ENCODE data around the gene MYADML2.

MYADML2 gene

GRCh38 chr17:81911277-81911961 lies 35.6 kb downstream of the MYADML2 start, which contains the start of gene PCYT2:
Gene PCYT2, minus strand, starts transcription at chr17:81911399. Its CDS starts 44 bp downstream, at chr17:81911355.
- DNase-seq (ENCODE audit: low spot score): peak; percentile 100

DNA sequence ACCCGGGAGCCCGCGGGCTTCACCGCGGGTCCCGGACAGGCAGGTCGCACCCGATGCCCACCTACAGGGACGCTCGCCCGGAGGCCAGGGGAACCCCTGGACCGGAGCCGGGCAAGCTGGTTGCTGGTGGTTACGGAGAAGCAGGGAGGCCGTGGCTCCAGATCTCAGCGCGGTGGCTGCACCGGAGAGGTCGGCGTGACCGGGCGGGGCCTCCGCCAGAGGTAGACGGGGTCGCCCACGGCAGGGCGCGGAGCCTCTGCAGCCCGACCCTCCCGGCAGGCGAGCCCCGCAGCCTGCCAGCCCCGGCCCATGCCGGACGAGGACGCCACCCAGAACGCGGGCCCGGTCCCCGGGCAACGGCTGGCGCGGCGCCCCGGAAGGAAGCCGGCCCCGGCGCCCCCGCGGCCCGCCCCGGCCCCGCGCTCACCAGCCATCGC lies 36.2 kb downstream of the MYADML2 start:
- DNase-seq (ENCODE audit: low spot score): peak; percentile 68

DNA sequence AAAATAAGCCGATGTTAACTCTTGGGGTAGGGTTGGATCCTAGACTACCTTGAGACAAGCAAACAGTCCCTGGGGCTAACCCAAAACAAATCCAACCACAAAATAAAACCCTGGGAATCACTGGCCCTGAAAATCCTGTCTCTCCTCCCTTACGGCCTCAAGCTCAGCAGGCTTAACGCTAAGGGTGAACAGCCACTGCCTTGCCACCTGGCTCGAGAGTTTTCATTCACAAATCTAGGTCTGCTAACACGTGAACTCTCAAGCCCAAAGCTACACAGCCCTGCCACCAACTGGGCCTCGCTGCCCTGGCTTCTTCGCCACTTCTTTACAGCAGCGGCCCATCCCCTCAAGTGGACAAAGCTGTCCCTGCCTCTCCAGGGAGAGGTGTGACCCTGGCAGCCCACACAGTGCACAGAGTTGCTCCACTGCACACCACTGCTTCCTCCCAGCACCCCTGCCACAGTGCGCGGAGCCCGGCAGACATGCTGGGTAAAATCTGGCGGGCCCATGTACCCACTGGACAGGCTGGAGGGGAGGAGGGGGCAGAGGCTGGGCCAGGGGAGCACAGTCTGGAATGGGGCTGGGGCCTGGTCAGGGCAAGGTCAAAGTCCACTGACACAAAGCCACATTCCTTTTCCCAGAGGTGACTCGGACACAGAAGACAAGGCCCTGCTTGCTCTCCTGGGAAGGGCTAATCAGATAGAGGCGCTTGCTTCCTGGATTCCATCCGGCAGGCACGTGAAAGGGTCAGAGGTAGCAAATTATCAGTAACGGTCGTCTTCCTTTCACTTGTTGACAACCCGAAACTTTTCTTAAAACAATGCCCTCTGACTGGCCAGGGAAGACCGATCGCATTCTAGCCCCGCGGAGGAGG lies 36.8 kb downstream of the MYADML2 start:
- DNase-seq (ENCODE audit: low spot score): peak; percentile 51

DNA sequence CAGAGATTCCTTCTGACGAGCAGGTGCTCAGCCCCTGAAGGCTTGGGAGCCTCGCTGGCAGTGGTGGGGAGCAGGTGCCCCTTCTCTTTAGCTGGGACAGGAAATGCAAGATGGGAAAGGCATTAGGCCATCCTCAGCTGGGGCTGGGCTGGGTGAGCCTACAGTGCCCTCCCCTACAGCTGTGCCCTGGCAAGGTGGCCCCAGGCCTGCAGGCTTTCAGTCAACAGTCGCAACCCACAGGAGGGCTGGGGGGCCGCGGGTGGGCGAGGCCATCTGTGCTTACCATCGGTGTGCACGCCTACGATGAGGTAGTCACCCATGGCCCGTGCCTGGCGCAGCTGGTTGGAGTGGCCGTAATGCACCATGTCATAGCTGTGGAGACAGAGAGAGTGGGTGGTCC lies 37.8 kb downstream of the MYADML2 start:
- no peak for DNase-seq (ENCODE audit: low spot score)

- no peak for DNase-seq (ENCODE audit: low spot score)
Observed at GRCh38 chr17:81908793-81909192, 38.2 kb downstream of the MYADML2 start.

DNA sequence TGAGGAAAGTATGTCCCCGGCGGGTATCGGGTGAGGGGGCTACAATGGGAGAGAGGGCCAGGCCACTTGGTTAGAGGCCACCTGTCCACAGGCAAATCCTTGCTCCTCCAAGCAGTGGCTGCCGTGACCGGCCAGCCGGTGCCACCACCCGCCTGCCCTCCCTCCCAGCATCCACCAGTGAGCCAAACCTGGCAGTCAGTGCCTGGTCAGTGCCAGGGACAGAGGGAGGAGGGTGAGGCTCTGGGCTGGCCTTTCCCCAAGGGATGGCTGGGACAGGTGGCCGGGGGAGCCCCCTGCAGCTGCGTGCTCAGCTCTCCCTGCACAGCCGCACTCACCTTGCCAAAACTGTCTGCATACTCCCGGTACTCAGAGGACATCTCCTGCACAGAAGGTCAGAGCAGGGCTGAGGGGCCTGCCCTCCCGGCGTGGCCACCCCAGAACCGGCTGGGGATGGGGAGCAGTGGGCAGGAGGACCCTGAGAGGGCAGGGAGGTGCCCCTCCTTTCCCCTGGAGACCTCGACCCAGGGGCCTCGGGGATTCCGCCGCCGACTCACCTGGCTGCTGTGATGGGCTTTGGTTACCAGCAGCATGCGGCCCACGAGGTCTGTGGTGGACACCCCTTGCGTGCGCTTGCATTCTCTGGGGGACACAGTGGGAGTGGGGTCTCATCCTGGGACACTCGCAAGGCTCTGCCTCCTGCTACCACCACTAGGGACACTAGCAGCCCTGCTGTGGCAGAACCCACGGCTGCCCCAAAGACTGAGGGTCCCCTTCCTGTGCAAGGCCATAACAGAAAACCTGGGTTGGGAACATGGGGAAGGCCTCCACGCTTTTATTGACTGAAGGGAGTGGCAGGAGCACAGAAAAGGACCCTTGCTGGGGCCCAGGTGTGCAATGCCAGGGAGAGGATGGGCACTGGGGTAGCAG lies 39.6 kb downstream of the MYADML2 start:
- DNase-seq (ENCODE audit: low spot score): no peak

DNA sequence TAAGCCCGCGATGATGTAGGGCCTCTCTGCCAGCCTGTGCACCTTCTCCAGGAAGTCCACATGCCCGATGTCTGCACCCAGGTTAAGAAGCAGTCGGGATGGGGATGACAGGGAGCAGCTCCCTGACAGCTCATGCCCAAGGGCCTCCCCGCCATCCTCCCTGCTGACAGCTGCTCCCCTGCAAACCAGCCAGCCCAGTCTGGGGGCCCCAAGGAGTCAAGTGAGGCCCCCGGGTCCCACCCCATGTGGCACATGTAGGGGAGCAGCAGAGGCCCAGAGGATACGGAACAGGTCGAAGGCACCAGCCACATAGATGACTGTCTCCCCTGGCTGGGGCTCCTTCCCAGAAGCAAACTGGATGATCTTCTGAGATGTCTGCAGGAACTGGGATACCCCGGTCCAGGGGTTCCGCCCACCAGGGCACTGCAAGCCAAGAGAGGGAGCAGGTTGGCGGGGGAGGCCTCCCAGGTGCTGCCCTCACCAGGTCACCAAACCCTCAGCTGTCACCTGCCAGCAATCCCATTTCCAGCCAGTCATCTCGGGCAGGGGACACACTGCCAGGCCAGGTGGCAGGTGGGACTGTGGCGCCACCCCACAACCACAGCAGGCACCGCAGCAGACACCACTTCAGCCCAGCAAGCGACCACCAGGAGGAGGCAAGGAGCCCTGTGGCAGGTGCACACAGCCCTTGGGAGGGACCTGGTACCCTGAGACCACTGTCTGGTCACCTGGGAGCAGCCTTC lies 40.4 kb downstream of the MYADML2 start:
- DNase-seq (ENCODE audit: low spot score): no peak

- no peak for DNase-seq (ENCODE audit: low spot score)
Observed at GRCh38 chr17:81905993-81906392, 41.0 kb downstream of the MYADML2 start.

DNA sequence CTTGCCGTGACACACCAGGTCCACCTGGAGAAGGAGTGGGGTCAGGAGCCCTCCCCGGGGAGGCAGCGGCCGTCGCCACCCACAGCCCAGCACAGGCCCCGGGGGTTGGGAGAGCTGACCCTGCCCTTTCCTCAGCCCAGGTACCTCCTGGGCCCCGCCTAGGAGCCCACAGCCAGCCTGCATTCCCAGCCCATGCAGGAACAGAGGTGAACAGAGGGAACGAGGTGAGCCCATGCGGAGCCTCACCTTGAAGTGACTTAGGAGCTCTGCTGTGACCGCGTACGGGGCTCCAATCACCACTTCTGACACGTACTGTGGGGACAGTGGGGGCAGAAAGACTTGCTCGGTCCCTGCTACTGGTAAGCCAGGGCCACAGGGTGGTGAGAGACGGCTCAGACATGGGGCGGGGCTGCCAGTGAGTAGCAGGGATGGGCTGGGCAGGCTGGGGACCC lies 41.6 kb downstream of the MYADML2 start:
- no peak for DNase-seq (ENCODE audit: low spot score)

DNA sequence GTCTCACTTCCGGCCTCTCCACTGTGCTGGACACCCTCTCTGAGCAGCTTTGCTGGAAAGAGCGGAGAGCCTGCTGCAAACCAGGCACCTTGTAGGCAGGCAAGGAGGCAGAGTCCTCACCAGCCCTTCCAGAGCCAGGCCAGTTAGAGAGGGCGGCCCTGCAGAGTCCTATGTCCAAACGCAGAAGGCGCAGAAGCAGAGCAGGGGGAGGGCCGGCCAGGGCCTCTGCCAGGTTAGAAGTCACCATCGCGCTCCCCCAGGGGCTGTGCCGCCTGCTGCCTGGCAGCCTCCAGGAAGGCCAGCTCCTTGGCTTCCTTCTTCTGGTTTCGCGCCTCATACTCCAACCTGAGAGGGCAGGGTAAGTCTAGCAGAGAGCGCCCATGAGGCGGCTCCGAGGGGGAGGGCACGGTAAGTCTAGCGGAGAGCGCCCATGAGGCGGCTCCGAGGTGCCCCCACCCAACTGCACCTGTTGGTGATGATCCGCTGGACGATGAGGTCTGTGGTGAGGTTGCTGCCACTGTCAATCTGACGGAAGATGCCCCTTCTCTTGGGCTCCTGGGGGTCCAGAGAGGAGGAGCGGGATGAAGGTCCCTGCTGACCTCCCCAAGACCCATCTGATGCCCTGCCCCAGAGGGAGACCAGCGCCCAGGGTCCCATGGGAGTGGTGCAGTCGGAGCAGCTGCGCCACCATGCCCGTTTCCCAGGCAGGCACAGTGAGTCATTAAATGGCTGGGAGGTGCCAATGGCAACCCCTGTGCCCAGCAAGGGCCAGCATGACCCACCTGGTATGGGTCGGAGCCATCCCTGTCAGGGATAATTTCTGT lies 42.2 kb downstream of the MYADML2 start:
- no peak for DNase-seq (ENCODE audit: low spot score)

GRCh38 chr17:81903896-81904599 lies 43.0 kb downstream of the MYADML2 start:
- DNase-seq (ENCODE audit: low spot score): no peak

DNA sequence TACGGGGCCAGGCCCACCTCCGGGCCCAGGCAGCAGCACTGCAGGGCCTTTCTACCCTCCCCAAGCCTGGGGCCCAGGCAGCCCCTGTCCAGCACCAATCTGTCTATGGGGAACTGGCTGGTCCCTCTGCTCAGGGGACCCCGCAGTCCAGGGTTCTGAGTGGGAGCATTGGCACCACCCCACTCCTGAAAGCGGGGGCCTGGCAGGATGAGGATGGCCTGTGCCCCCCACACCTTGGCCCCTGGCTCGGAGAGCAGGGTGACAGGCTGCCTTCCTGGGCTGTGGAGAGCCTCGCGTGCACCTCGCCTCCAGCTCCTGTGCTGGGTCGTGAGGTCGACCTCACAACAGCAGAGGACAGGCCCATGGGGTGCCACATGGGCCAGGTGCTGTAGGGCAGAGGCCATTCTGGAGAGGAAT lies 43.6 kb downstream of the MYADML2 start:
- no peak for DNase-seq (ENCODE audit: low spot score)

GRCh38 chr17:81902653-81903414 lies 44.2 kb downstream of the MYADML2 start:
- DNase-seq (ENCODE audit: low spot score): no peak

- peak; percentile 54 for DNase-seq (ENCODE audit: low spot score)
Observed at GRCh38 chr17:81902023-81902652, 44.9 kb downstream of the MYADML2 start, which contains the start of gene NPB. Gene NPB, plus strand, starts transcription at chr17:81902238. Its CDS starts 40 bp downstream, at chr17:81902278.

DNA sequence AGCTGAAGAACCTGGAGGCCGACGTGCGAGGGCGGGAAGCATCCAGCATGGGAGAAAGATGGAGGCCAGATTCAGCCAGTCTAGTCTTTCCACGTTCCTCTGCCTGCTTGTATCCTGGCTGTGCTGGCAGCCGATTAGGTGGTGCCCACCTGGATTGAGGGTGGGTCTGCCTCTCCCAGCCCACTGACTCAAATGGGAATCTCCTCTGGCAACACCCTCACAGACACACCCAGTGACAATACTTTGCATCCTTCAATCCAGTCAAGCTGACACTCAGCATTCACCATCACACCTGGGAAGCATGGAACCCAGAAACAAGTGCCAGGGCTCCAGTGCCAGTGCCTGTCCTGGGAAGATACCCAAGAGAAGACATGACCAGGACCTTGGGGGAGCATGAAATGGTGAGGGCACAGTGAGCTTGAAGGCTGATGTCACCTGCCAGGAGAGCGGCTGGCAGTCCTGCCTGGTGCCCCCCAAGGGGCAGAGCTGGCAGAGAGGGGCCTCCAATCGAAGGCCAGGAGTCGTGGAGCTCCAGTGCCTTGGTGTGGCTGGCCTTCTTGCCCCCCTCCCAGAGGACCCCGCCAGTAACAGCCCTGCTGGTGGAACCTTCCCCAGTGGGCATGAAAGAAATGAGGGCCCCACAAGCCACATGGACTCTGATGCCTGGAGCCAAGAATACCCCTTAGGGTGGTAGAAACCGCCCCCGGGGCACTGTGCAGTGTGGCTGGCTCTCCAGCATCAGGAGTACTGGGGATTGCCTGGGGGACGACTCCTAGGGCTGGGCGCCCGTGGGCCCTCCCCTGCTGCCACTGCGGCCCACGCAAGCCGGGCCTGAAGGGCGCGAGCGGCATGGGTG lies 45.6 kb downstream of the MYADML2 start:
- no peak for DNase-seq (ENCODE audit: low spot score)

GRCh38 chr17:81900181-81900820 lies 46.7 kb downstream of the MYADML2 start:
- DNase-seq (ENCODE audit: low spot score): no peak
